Thoracic aorta (tissue), 2 donors: ENCODE measurements around the gene SMCR8. TPM values are rescaled to one million over a fixed set of nuclear protein-coding genes. Genes with fewer than 3 reads are reported as not detected.
"Not testable (repeated sequence)": the region's sequence is repeated elsewhere in the genome, so short reads cannot be mapped to it uniquely, and the experiment has no call there.

Experiments
- ATAC-seq: fragments of 150-250 bp; one replicate; pipeline ENCODE4 v1.8.0; 2017; ENCODE audit warnings: low read depth; ENCODE audit not compliant: insufficient number of reproducible peaks, low FRiP score
- DNase-seq: peaks from one replicate; pipeline ENCODE4 v3.0.0-alpha.2; 2020; ENCODE audit warnings: low spot score
- H3K27ac ChIP-seq, 2 donors: fragments of 200-600 bp; sonication (generic); 1 replicate in 1 of 2; 2 replicates in 1 of 2; pipeline ENCODE4 v1.5.1; 2016; ENCODE audit warnings: mild to moderate bottlenecking in 2 of 2, moderate library complexity in 2 of 2
- H3K27me3 ChIP-seq: fragments of 200-600 bp; sonication (generic); replicated peaks from 2 replicates; pipeline ENCODE4 v1.6.0; 2016; ENCODE audit warnings: mild to moderate bottlenecking; ENCODE audit not compliant: insufficient read depth
- H3K36me3 ChIP-seq: fragments of 200-600 bp; sonication (generic); one replicate; pipeline ENCODE4 v1.5.1; 2016
- H3K4me1 ChIP-seq, 2 donors: fragments of 200-600 bp; sonication (generic); 1 replicate in 1 of 2; 2 replicates in 1 of 2; pipeline versions ENCODE4 v1.5.1 to v1.6.0; 2016; ENCODE audit warnings: low read depth in 2 of 2, mild to moderate bottlenecking in 1 of 2; ENCODE audit not compliant: control insufficient read depth in 1 of 2
- H3K4me3 ChIP-seq: fragments of 200-600 bp; sonication (generic); 2 replicates; pipeline ENCODE4 v1.5.1; 2016; ENCODE audit warnings: mild to moderate bottlenecking
- H3K9me3 ChIP-seq: fragments of 200-600 bp; sonication (generic); 2 replicates; pipeline ENCODE4 v1.5.1; 2016
- CTCF ChIP-seq: fragments of 200-600 bp; sonication (generic); IDR thresholded peaks from one replicate; pipeline ENCODE4 v1.5.1; 2019; ENCODE audit warnings: antibody characterized with exemption
- total RNA-seq, 2 donors: library from RNA; depleted of rRNA; stranded (reverse); fragments of >200 nt; gene quantifications; one replicate each; pipeline versions ENCODE4 v1.1.0 to v1.2.3, GENCODE V29; 2016

Gene SMCR8
- total RNA-seq, 2 donors from 2014 or later: 12.6 to 21.5 TPM

- H3K4me1 ChIP-seq: no peaks in the 10 kb centered on the region
- no peaks in the 10 kb centered on the region for H3K27me3 ChIP-seq
- no peak overlapping the region for H3K4me3 ChIP-seq
- no peak for TF ChIP-seq CTCF
- DNase-seq (no peak), ATAC-seq (no peak)
- no peaks in the 10 kb centered on the region for H3K9me3 ChIP-seq
- H3K27ac ChIP-seq: no peak overlapping the region
- no peaks in the 10 kb centered on the region for H3K36me3 ChIP-seq
Observed at GRCh38 chr17:18371455-18371854, 56.4 kb downstream of the SMCR8 start.

GRCh38 chr17:18373181-18373580 is 58.1 kb downstream of the SMCR8 start:
- H3K4me3 ChIP-seq, ATAC-seq, H3K36me3 ChIP-seq, H3K9me3 ChIP-seq, H3K4me1 ChIP-seq, H3K27me3 ChIP-seq, H3K27ac ChIP-seq, DNase-seq: not testable (repeated sequence)

GRCh38 chr17:18374216-18374615 is 59.1 kb downstream of the SMCR8 start:
- H3K27me3 ChIP-seq: no peaks in the 10 kb centered on the region
- H3K9me3 ChIP-seq: no peaks in the 10 kb centered on the region
- no peak overlapping the region for H3K27ac ChIP-seq
- no peak for TF ChIP-seq CTCF
- DNase-seq: no peak
- no peak for ATAC-seq
- H3K36me3 ChIP-seq: no peaks in the 10 kb centered on the region
- no peaks in the 10 kb centered on the region for H3K4me1 ChIP-seq
- no peak overlapping the region for H3K4me3 ChIP-seq

Other genes starting within 250 kb of the SMCR8 start
- 10 to 100 TPM; 42.3 to 55.6 TPM for gene DRG2, start 227.3 kb upstream of the SMCR8 start, total RNA-seq
- gene MYO15A, start 206.5 kb upstream of the SMCR8 start, total RNA-seq: 1 to 10 TPM; 2.3 to 6.1 TPM
- 100 to 1,000 TPM in 1 of 2 donors, 10 to 100 TPM in 1; 89.6 to 105 TPM for gene ALKBH5, start 131.5 kb upstream of the SMCR8 start, total RNA-seq
- gene LLGL1, start 89.7 kb upstream of the SMCR8 start, total RNA-seq: 10 to 100 TPM; 17.1 to 30.3 TPM
- 100 to 1,000 TPM; 309 to 312 TPM for gene FLII, start 56.6 kb upstream of the SMCR8 start, total RNA-seq
- gene MIEF2, start 54.6 kb upstream of the SMCR8 start, total RNA-seq: 10 to 100 TPM; 31.7 to 33.8 TPM
- 10 to 100 TPM; 33.4 to 54.6 TPM for gene TOP3A, start 299 bp upstream of the SMCR8 start, total RNA-seq
- gene SHMT1, start 48.3 kb downstream of the SMCR8 start, total RNA-seq: 10 to 100 TPM; 15.9 to 28.0 TPM
- gene EVPLL, start 62.5 kb downstream of the SMCR8 start, total RNA-seq: not detected
- gene LGALS9C, start 161.5 kb downstream of the SMCR8 start, total RNA-seq: not detected